ENCODE data around the gene GPR153.

- TF ChIP-seq POLR2AphosphoS5 (IDR thresholded peaks at IDR 0.05) (no peak), CTCF (IDR thresholded peaks at IDR 0.05; ENCODE audit: poor library complexity, severe bottlenecking) (no peak), EZH2 (IDR thresholded peaks at IDR 0.05; ENCODE audit: borderline replicate concordance, insufficient read depth, low read length, poor library complexity, severe bottlenecking) (no peak), EP300 (conservative IDR thresholded peaks at IDR 0.05; ENCODE audit: poor library complexity, severe bottlenecking) (no peak), RAD21 (conservative IDR thresholded peaks at IDR 0.05) (no peak), TAF1 (IDR thresholded peaks at IDR 0.05; ENCODE audit: low read depth) (no peak)
- TF ChIP-seq, protein P1, sequence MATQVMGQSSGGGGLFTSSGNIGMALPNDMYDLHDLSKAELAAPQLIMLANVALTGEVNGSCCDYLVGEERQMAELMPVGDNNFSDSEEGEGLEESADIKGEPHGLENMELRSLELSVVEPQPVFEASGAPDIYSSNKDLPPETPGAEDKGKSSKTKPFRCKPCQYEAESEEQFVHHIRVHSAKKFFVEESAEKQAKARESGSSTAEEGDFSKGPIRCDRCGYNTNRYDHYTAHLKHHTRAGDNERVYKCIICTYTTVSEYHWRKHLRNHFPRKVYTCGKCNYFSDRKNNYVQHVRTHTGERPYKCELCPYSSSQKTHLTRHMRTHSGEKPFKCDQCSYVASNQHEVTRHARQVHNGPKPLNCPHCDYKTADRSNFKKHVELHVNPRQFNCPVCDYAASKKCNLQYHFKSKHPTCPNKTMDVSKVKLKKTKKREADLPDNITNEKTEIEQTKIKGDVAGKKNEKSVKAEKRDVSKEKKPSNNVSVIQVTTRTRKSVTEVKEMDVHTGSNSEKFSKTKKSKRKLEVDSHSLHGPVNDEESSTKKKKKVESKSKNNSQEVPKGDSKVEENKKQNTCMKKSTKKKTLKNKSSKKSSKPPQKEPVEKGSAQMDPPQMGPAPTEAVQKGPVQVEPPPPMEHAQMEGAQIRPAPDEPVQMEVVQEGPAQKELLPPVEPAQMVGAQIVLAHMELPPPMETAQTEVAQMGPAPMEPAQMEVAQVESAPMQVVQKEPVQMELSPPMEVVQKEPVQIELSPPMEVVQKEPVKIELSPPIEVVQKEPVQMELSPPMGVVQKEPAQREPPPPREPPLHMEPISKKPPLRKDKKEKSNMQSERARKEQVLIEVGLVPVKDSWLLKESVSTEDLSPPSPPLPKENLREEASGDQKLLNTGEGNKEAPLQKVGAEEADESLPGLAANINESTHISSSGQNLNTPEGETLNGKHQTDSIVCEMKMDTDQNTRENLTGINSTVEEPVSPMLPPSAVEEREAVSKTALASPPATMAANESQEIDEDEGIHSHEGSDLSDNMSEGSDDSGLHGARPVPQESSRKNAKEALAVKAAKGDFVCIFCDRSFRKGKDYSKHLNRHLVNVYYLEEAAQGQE (IDR thresholded peaks at IDR 0.05; ENCODE audit: borderline replicate concordance) = no peak
Measured at GRCh38 chr1:6266641-6267040, 5.7 kb upstream of the GPR153 start.

Measured in neural cell (in vitro differentiated cells).